GM12864 (cell line): ENCODE data around the gene ACSF3.

Experiments used
- DNase-seq: peaks from one replicate; pipeline ENCODE4 v3.0.0-alpha.2; 2011; ENCODE audit warnings: low read depth
- H3K4me3 ChIP-seq: 2 replicates; pipeline ENCODE4 v1.5.1; 2011; ENCODE audit warnings: mild to moderate bottlenecking, low read depth, low read length, control low read depth
- TF ChIP-seq, protein P1 (sequence below): IDR thresholded peaks from 2 replicates; pipeline ENCODE4 v1.5.1; 2011; ENCODE audit warnings: low read depth, mild to moderate bottlenecking, moderate library complexity, low read length, control low read depth, inconsistent platforms; ENCODE audit errors: missing control alignments

Gene ACSF3

DNA sequence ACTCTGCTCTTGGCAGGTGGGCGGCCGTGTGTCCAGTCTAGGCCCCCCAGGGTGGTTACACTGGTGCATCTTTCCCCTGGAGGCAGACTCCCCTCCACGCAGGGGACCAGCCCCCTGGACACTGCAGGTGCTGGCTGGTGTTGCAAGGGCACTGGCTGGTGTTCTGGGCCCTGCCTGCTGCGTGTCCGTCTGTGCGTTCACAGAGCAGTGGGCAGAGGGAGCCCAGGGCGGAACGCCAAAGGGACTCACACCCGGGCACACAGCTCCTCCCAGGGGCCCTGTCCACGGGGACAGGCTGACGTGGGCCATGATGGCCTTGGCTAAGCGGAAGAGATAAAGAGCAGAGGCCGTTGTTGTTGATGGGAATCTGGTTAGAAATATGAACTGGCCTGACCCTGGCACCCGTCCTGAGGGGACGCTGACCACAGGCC is 27.3 kb downstream of the ACSF3 start:
- H3K4me3 ChIP-seq = no peak overlapping the region
- TF ChIP-seq, protein P1, sequence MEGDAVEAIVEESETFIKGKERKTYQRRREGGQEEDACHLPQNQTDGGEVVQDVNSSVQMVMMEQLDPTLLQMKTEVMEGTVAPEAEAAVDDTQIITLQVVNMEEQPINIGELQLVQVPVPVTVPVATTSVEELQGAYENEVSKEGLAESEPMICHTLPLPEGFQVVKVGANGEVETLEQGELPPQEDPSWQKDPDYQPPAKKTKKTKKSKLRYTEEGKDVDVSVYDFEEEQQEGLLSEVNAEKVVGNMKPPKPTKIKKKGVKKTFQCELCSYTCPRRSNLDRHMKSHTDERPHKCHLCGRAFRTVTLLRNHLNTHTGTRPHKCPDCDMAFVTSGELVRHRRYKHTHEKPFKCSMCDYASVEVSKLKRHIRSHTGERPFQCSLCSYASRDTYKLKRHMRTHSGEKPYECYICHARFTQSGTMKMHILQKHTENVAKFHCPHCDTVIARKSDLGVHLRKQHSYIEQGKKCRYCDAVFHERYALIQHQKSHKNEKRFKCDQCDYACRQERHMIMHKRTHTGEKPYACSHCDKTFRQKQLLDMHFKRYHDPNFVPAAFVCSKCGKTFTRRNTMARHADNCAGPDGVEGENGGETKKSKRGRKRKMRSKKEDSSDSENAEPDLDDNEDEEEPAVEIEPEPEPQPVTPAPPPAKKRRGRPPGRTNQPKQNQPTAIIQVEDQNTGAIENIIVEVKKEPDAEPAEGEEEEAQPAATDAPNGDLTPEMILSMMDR = no peak
- no peak for DNase-seq

DNA sequence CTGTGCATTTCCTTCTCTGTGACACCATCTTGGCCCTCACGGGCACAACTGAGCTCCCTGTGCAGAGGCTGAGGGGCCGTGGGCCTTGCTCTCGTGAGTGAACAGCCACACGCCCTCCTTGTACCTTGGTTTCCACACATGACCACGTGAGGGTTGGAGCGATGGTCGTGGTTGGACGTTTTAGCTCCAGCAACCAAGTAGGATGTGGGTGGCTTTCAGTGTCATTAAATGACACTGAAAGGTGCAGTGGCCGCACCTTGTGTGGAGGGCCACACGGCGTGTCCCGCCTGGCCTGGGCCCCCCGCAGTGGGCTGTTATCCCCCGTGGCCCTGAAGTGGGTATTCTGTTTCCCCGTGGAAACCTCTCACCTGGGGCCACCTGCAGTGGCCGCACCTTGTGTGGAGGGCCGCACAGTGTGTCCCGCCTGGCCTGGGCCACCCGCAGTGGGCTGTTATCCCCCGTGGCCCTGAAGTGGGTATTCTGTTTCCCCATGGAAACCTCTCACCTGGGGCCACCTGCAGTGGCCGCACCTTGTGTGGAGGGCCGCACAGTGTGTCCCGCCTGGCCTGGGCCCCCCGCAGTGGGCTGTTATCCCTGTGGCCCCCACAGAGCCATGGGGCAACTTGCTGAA is 28.2 kb downstream of the ACSF3 start:
- H3K4me3 ChIP-seq = no peak overlapping the region
- DNase-seq = no peak
- TF ChIP-seq, protein P1 = no peak

DNA sequence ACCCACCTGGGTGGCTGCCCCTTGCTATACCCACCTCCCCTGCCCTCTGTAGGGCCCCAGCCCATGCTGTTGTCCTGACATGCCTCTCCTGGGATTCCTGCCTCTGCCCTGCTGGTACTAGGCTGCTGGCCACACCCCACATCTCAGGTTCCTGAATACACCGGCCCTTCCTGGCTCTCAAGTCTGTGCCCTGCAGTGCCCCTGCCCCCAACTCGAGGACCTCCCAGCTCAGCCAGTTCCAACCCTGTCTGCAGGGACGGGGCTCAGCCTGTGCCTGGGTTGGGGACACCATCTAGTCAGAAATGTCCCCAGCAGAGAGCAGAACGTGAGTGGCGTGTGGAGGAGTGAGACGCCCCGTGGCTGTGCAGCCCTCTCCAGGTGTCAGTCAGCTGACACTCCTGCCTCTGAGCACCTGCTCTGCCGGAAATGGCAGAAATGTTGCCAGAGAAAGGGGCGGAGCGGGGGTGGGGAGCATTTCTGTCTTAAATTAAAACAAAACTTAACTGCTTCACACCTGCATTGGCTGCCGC is 28.7 kb downstream of the ACSF3 start:
- H3K4me3 ChIP-seq = no peak overlapping the region
- DNase-seq = no peak
- TF ChIP-seq, protein P1 = no peak

DNA sequence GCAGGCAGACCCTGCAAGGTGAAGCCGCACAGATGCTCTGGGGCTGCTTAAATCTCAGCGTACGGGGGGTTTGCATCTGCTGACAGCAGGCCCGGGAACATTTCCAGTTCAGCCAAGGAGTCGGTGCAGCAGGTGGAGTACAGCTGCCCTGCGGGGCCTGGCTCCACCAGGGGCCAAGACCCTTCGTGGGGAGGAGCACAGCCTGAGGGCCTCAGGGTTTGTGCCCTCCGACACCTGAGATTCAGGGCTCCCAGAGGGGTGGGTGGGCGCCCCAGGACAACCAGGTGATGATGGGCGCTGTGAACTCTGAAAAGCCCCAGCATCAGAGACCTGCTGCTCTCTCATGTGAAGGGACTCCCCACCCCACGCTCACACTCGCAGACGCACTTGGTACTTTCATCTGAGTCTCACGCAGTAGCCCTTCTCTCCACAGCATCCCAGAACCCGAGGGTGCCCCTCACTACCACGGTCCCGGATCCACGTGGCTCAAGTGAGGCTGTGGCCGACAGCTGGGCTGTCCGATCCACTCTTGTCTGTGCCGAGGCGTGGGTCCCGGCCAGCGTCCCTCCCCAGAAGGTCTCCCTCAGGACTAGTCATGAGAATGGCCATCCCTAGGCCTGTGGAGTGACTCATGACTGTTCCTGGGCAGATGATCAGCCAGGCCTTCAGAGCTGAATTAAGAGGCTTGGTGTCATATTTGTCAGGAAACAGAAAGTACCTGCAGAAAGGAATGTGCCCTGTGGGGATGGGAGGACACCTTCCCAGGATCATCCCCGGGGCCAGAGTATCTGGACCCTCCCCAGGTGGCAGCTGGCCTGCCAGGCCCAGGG is 29.6 kb downstream of the ACSF3 start:
- DNase-seq = no peak
- H3K4me3 ChIP-seq = no peak overlapping the region
- TF ChIP-seq, protein P1 = no peak

DNA sequence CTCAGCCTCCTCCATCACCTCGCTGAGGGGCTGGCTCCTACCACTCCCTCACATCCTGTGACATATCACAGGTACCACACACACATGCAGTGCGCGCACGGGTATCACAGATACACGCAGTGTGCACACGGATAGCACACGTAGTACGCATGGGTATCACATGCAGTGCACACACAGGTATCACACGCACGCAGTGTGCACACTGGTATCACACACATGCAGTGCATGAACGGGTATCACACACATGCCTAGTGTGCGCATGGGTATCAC is 30.1 kb downstream of the ACSF3 start:
- TF ChIP-seq, protein P1 = no peak
- H3K4me3 ChIP-seq = no peak overlapping the region
- DNase-seq = no peak

DNA sequence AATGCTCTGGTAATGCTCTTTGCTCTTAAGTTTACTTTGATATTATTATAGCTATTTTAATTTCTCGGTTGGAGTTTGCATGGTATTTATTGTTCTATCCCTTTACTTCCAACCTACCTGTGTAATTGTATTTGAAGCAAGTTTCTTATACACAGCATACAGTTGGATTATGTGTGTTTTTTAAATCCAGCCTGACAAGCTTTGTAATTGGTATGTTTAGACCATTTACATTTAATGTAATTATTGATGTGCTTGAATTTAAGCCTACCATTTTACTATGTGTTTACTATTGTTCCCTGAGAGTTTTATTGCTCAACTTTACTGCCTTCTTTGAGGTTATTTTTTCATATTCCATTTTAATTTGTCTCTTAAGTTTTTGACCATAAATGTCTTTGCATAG is 35.7 kb downstream of the ACSF3 start:
- no peak for DNase-seq
- TF ChIP-seq, protein P1 = no peak
- no peak overlapping the region for H3K4me3 ChIP-seq
